GM19240 (cell line): ENCODE results near the gene GDA.

Experiments
- DNase-seq: peaks from one replicate; pipeline ENCODE4 v3.0.0; 2011; ENCODE audit warnings: low spot score; ENCODE audit not compliant: insufficient read length

Gene GDA

GRCh38 chr9:72149231-72149975 lies at the start of gene GDA:
TSS of gene GDA (plus strand) at chr9:72149440. CDS start at chr9:72149560, 120 bp downstream.
- DNase-seq = no peak

- no peak for DNase-seq
These were observed 46.7 kb upstream of the GDA start for GRCh38 chr9:72102520-72102919.

GRCh38 chr9:72113056-72113455 lies 36.2 kb upstream of the GDA start:
- DNase-seq = no peak

DNA sequence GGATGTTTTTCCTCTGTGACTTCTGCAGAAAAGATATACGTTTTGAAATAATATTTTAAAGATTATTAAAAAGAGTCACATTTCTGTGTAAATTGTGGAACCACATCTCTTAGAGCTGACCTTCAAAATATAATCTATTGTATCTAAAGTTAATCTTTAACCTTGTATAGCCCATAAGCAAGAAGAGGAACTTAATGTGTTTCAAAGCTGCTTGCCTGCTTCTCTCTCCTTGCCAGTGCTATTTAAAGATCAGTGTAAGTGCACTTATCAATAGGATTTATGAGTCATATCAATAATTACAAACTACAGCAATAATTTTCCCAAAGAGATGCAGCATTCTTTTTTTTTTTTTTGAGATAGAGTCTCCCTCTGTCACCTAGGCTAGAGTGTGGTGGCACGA lies 29.4 kb upstream of the GDA start:
- DNase-seq = no peak

DNA sequence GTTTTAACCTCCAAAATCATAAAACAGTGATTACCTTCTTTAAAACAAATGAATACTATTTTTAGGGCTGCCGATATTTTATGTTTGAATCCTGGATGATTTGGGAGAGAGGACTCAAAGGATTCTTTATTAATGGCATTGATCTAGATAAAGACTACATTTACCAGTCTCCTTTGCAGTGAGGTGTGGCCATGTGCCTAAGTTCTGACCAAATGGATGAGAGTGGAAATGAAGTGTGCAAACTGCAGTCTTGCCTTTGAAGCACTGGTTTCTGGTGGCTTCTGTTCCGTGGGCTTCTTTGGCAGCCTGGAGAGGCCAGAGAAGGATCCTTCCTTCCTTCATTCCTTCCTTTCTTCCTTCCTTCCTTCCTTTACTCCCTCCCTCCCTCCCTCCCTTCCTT lies 24.3 kb upstream of the GDA start:
- DNase-seq = no peak

GRCh38 chr9:72127753-72128152 lies 21.5 kb upstream of the GDA start:
- DNase-seq = no peak

DNA sequence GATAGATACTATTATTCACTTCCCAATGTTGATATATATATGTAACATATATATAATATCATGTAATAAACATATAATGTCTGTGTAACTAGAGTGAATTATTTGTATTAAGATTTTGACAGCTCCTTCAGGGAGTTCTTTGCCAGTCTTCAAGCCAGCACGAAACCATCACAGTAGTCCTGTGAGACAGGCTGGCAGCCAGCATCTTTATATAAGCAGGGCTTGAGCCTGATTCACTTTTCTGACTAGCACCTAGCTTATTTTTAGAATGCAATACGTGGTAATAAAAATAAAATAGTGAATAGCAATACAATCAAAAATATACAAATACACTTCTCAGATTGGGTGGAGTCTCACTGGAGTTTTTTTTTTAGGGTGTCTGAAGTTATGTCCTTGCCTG lies 20.7 kb upstream of the GDA start:
- DNase-seq = no peak

- no peak for DNase-seq
These were observed 19.7 kb upstream of the GDA start for GRCh38 chr9:72129271-72130156.

GRCh38 chr9:72130321-72130720 lies 18.9 kb upstream of the GDA start:
- DNase-seq = no peak

GRCh38 chr9:72131206-72131605 lies 18.0 kb upstream of the GDA start:
- no peak for DNase-seq

DNA sequence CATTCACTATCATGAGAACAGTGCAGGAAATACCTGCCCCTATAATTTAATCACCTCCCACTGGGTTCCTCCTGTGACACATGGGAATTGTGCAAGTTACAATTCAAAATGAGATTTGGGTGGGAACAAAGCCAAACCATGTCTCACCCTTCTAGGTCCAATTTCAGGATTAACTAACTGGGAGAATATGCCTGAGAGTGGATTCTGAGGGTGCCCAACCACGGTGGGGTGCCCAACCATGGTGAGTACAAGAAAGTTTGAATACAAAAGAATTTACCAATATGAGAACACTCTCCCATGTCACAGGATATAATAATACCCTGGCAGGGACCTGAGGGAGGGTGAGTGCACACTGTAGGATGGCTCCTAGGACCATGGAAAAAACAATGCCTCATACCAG lies 17.2 kb upstream of the GDA start:
- DNase-seq = no peak

DNA sequence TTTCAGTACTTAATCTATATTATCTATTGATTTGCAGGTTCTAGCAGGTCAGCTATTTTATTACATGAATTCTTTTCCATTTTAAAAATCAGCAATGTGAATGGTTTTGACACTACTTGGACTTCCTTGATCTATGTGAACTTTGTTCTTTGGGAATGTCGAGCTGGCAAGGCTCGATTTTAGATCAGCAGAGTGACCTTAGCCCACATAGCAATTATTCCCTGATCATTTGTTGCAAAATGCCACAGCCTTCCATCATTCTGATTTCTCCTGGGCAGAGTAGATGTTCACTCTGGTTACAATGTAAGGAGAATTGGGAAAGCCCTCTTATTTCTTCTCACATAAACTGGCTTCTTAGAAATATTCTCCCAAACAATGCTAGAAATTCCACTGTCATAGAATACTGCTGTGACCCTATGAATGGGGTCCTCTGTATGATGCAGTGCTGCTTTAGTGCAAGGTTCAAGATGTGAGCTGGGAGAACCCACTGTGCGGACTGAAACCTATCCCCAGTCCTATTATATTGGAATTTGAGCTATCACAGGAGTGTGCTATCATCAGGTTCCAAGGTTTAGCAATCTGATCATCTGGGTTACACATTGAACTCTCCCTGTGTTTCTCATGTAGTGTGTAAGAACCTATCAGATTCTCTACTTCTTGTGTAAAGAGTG lies 15.7 kb upstream of the GDA start:
- DNase-seq = no peak

DNA sequence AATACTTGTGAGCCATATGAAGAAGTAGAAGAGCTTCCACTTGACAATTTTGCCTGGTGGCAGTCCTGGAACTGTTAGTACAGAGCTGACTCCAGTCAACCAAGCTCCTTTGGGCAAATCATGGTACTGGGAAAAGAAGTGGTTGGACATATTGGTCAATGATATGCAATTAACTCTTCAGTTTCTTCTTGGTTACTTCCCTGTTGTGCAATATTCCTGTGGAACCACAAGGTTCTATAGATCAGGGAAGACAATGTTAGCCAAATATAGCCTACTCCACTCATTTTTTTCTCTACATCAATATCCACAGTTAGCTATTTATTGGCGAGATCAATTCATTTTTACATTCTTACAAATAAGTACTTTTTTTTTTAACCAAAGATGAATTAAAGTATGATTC lies 14.4 kb upstream of the GDA start:
- no peak for DNase-seq

DNA sequence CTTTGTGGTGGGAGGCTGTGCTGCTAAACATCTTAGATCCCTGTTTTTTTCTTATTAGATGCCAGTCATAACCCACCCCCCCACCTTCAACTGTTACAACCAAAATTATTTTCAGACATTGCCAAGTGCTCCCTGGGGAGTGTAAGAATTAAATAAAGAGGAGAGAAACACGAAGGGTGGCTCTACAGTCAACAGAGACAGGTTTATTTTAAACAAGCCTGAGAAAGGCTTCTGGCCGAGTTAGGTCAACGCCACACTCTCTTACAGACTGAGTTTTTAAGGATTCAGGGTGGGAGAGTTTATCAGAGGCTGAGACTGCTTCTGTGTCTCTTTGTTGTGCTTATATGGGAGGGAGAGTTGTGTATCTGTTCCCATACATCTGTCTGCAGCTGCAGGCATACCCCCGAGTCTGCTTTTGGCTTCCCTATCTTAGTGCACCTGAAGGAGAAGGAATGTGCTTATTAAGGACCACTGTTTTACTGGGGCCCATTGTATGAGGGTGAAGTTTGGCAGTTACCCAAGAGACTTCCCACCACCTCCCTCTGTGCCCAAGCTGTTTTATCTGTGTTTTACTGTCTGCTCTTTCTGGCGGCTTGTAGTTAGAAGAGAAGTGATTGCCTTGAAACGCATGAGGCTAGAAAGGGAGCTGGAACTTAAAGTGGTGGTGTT lies 11.4 kb upstream of the GDA start:
- no peak for DNase-seq

DNA sequence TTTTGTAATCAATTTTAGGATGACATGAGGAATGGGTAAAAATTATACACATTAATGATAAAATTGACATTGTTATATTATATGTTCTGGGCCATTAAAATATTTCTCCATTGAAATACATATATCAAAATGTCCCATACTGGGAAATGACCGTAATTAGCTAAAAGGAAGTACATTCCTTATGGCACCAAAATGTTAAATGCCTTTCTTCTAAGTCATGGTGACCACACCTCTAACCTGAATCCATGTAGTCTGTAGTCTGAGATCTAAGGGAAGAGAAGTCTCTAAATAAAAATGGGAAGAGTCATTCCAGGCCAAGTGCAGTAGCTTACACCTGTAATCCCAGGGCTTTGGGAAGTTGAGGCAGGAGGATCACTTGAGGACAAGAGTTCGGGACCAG lies 10.0 kb upstream of the GDA start:
- no peak for DNase-seq

DNA sequence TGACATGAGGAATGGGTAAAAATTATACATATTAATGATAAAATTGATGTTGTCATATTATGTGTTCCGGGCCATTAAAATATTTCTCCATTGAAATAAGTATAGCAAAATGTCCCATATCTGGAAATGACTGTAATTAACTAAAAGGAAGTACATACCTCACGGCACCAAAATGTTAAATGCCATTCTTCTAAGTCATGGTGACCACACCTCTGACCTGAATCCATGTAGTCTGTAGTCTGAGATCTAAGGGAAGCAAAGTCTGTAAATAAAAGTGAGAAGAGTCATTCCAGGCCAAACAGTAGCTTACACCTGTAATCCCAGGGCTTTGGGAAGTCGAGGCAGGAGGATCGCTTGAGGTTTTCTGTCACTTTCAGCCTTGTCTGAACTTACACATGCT lies 8.7 kb upstream of the GDA start:
- no peak for DNase-seq

DNA sequence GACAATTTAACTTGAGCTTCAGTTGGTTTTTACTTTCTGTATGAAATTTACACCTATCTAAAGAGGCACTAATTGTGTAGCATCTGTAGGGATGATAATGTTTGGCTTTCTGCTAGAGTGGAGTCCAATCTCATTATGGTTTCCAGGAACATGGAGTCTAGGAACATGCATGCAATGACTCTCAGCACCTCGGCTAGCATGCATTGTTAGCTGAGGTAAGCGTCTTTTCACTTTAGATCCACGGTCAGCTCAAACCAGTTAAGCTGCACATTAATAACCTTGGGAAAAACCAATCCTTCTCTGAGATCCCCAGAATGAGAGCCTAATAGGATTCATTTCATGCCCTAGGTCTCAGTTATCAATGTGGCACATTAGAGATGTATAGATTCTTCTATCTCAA lies 7.8 kb upstream of the GDA start:
- no peak for DNase-seq

- no peak for DNase-seq
These were observed 4.3 kb upstream of the GDA start for GRCh38 chr9:72144756-72145492.

DNA sequence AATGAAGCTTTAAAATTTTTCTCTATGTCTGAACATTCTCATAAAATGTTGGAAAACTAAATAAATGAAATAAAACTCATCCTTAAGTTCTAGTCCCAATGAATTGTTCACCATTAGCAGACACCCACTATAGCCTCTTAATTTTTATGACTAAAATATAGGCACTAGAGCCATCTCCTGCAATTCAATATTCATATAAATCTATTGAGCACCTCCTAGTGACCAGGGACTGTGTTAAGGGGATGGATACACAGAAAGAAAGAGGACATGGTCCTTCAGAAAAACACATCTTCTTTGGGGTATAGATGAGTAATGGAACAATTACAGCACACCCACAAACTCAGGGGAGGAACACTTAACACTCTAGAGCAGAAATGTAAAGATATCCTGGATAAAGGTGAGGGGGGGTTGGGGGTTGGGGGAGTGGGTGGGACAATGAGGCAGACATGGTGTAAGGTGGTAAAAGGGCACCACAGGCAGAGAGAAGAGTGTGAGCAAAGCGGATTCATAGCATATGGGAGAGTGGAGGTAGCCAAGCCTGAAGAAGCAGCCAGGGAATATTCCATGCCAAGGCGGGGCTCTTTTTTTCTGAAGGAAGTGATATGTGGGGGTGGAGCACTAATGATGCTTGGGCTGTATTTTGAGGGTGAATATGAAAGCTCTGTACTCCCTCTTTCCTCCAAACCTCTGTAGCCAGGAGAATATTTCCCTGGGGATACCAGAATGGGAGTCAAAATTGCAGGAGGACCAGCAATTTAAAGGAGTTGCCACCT lies 3.3 kb upstream of the GDA start:
- no peak for DNase-seq

DNA sequence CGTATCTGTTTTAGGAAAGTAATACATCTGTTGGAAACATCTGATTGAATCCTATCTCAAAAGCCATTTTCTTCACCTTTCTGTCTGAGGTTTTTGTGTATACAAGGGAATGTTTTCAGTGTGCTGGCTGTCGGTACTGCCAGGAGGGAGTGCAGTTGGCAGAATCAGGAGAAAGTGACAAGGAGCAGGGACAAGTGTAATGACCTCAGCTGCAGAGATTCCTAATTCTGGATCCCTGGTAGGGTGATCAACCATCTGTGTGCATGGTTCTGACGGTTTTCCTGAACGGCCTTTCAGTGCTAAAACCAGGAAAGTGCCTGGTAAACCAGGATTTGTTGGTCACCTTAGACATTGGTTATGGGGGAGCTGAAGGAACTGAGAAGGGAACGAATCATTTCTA lies 1.6 kb upstream of the GDA start:
- DNase-seq = no peak
